ENCODE data around the gene GKAP1.

Gene GKAP1

GRCh38 chr9:83707518-83707767 lies 110.1 kb downstream of the GKAP1 start:
- peak; percentile 97 for TF ChIP-seq ZNF223 (tag by site-specific recombination; IDR thresholded peaks at IDR 0.05)
- TF ChIP-seq ZNF239 (tag by site-specific recombination; IDR thresholded peaks at IDR 0.05): no peak
- TF ChIP-seq ZNF366 (tag by site-specific recombination; conservative IDR thresholded peaks at IDR 0.05): peak; percentile 40; the same call in 1 of the 2 replicates
- H3K4me1 ChIP-seq (ENCODE audit: control insufficient read depth, insufficient read depth, low read length): no peaks in the 10 kb centered on the region
- peak overlapping the region; percentile 98 for H3K27ac ChIP-seq (ENCODE audit: extremely low read depth, low read depth, low read length)
- ChIA-PET CTCF (interaction anchor here (0.6 to 1.5 kb wide), 5 partner anchors 9 to 1575 kb away, joined by 3 to 4 read pairs (median 3); no protein-coding TSS in a partner anchor), POLR2A (interaction anchor here (0.9 to 1.9 kb wide), 6 partner anchors 12 to 87 kb away, joined by 3 to 9 read pairs (median 5); partner anchors contain the start of gene IDNK)
- H3K36me3 ChIP-seq (ENCODE audit: control insufficient read depth in 2 of 2, insufficient read depth in 1 of 2, low read length in 2 of 2): peaks cover 0 to 4% of the 10 kb centered on the region in 2 experiments; a peak in 1 of 3 replicates
- peak overlapping the region; percentile 93 for H3K4me3 ChIP-seq (ENCODE audit: low read depth, low read length)
- no peaks in the 10 kb centered on the region for H3K9me3 ChIP-seq (ENCODE audit: control insufficient read depth, insufficient read depth, low read depth, low read length)

GRCh38 chr9:83706676-83707517 lies 110.7 kb downstream of the GKAP1 start:
- no peaks in the 10 kb centered on the region for H3K9me3 ChIP-seq (ENCODE audit: control insufficient read depth, insufficient read depth, low read depth, low read length)
- ChIA-PET CTCF (interaction anchor here (0.7 to 1.5 kb wide), 4 partner anchors 9 to 1575 kb away, joined by 3 to 4 read pairs (median 3); no protein-coding TSS in a partner anchor), POLR2A (interaction anchor here (0.9 to 1.9 kb wide), 5 partner anchors 14 to 86 kb away, joined by 3 to 9 read pairs (median 4); partner anchors contain the start of gene IDNK)
- peaks cover 0 to 4% of the 10 kb centered on the region in 2 experiments; a peak in 1 of 3 replicates for H3K36me3 ChIP-seq (ENCODE audit: control insufficient read depth in 2 of 2, insufficient read depth in 1 of 2, low read length in 2 of 2)
- peak overlapping the region; percentile 93 for H3K4me3 ChIP-seq (ENCODE audit: low read depth, low read length)
- H3K27ac ChIP-seq (ENCODE audit: extremely low read depth, low read depth, low read length): peak overlapping the region; percentile 98
- H3K4me1 ChIP-seq (ENCODE audit: control insufficient read depth, insufficient read depth, low read length): no peaks in the 10 kb centered on the region
- TF ChIP-seq ELK4 (IDR thresholded peaks at IDR 0.05; ENCODE audit: borderline replicate concordance, low read depth, low read length): no peak
- TF ChIP-seq PRDM1 (tag by site-specific recombination; IDR thresholded peaks at IDR 0.05): peak; percentile 88
- TF ChIP-seq MYNN (tag by site-specific recombination; IDR thresholded peaks at IDR 0.05; ENCODE audit: borderline replicate concordance): no peak
- TF ChIP-seq ZNF629 (tag by site-specific recombination; IDR thresholded peaks at IDR 0.05): no peak
- TF ChIP-seq ZNF2 (tag by site-specific recombination; IDR thresholded peaks at IDR 0.05): no peak
- no peak for TF ChIP-seq ZXDB (tag by site-specific recombination; IDR thresholded peaks at IDR 0.05)
- no peak for TF ChIP-seq ZNF473 (tag by site-specific recombination; IDR thresholded peaks at IDR 0.05)
- TF ChIP-seq ZNF544 (tag by site-specific recombination; IDR thresholded peaks at IDR 0.05): no peak
- no peak for TF ChIP-seq GLIS1 (tag by site-specific recombination; IDR thresholded peaks at IDR 0.05)
- TF ChIP-seq ZNF398 (tag by site-specific recombination; IDR thresholded peaks at IDR 0.05): peak; percentile 15; the same call in 1 of the 2 replicates
- TF ChIP-seq ZNF555 (tag by site-specific recombination; conservative IDR thresholded peaks at IDR 0.05): no peak
- TF ChIP-seq ZNF239 (tag by site-specific recombination; IDR thresholded peaks at IDR 0.05): no peak
- no peak for TF ChIP-seq SP7 (tag by site-specific recombination; IDR thresholded peaks at IDR 0.05)
- TF ChIP-seq ZNF341 (tag by site-specific recombination; IDR thresholded peaks at IDR 0.05; ENCODE audit: low read depth): peak; percentile 70
- TF ChIP-seq ZNF223 (tag by site-specific recombination; IDR thresholded peaks at IDR 0.05): no peak
- no peak for TF ChIP-seq ZNF785 (tag by site-specific recombination; IDR thresholded peaks at IDR 0.05)
- no peak for TF ChIP-seq ZIC2 (tag by site-specific recombination; IDR thresholded peaks at IDR 0.05)
- TF ChIP-seq TRIM28 (IDR thresholded peaks at IDR 0.05; ENCODE audit: borderline replicate concordance, low read length): no peak
- TF ChIP-seq ZNF837 (tag by site-specific recombination; IDR thresholded peaks at IDR 0.05): no peak
- no peak for TF ChIP-seq ZNF561 (tag by site-specific recombination; IDR thresholded peaks at IDR 0.05; ENCODE audit: borderline replicate concordance)
- no peak for TF ChIP-seq ZNF521 (tag by site-specific recombination; IDR thresholded peaks at IDR 0.05)
- no peak for TF ChIP-seq REST (tag by site-specific recombination; IDR thresholded peaks at IDR 0.05)
- no peak for TF ChIP-seq TCF7L2 (IDR thresholded peaks at IDR 0.05; ENCODE audit: borderline replicate concordance, low read depth, low read length)
- no peak for TF ChIP-seq GLI4 (tag by site-specific recombination; IDR thresholded peaks at IDR 0.05)
- TF ChIP-seq PRDM6 (tag by site-specific recombination; IDR thresholded peaks at IDR 0.05): no peak
- TF ChIP-seq ZNF302 (tag by site-specific recombination; IDR thresholded peaks at IDR 0.05; ENCODE audit: low read depth): no peak

All from HEK293 (cell line).